HEK293 (cell line): ENCODE data around the gene OVCH1.

Experiments used
- CTCF ChIA-PET: fragments of 350-600 bp; formaldehyde crosslinking; extraction: SDS; loops from one replicate; lab custom pipeline; 2021; ENCODE audit warnings: antibody characterized with exemption; lab: Yijun Ruan, JAX
- POLR2A ChIA-PET: fragments of 300-600 bp; formaldehyde crosslinking; extraction: SDS; loops from one replicate; lab custom pipeline; 2020; ENCODE audit warnings: antibody characterized with exemption, inconsistent platforms; lab: Yijun Ruan, JAX
- H3K27ac ChIP-seq: fragments of 200-500 bp; sonication (Bioruptor generic); 2 replicates; pipeline ENCODE4 v1.5.1; 2014; ENCODE audit warnings: low read depth, low read length, control low read depth, inconsistent platforms; ENCODE audit errors: extremely low read depth
- H3K36me3 ChIP-seq, 2 experiments: fragments of 200-500 bp in 1 of 2; sonication (Bioruptor generic) in 1 of 2; 1 replicate in 1 of 2; 2 replicates in 1 of 2; pipeline ENCODE4 v1.5.1; 2014 to 2017; ENCODE audit warnings: inconsistent platforms in 2 of 2, low read length in 2 of 2; ENCODE audit not compliant: control insufficient read depth in 2 of 2, insufficient read depth in 1 of 2
- H3K4me1 ChIP-seq: fragments of 200-500 bp; sonication (Bioruptor generic); 2 replicates; pipeline ENCODE4 v1.5.1; 2014; ENCODE audit warnings: mild to moderate bottlenecking, low read length, inconsistent platforms; ENCODE audit not compliant: control insufficient read depth, insufficient read depth
- H3K4me3 ChIP-seq: 2 replicates; pipeline ENCODE4 v1.5.1; 2011; ENCODE audit warnings: low read depth, mild to moderate bottlenecking, control low read depth, low read length, moderate library complexity
- H3K9me3 ChIP-seq: fragments of 200-500 bp; sonication (Bioruptor generic); 2 replicates; pipeline ENCODE4 v1.5.1; 2014; ENCODE audit warnings: low read depth, low read length, inconsistent platforms; ENCODE audit not compliant: control insufficient read depth, insufficient read depth
- FEZF1 ChIP-seq: fragments of 450-650 bp; formaldehyde crosslinking; IDR thresholded peaks from 2 replicates; pipeline ENCODE4 v1.5.1; 2016; ENCODE audit warnings: missing biosample characterization, missing genetic modification characterization
- IKZF3 ChIP-seq: fragments of 450-650 bp; IDR thresholded peaks from 2 replicates; pipeline ENCODE4 v1.5.0; 2018; ENCODE audit warnings: missing biosample characterization, mild to moderate bottlenecking, missing genetic modification characterization, moderate library complexity
- OVOL3 ChIP-seq: fragments of 450-650 bp; formaldehyde crosslinking; IDR thresholded peaks from 2 replicates; pipeline ENCODE4 v1.5.1; 2016; ENCODE audit warnings: missing biosample characterization, missing genetic modification characterization
- PATZ1 ChIP-seq: fragments of 450-650 bp; formaldehyde crosslinking; IDR thresholded peaks from 2 replicates; pipeline ENCODE4 v1.5.1; 2016; ENCODE audit warnings: missing biosample characterization, missing genetic modification characterization
- WT1 ChIP-seq: fragments of 450-650 bp; formaldehyde crosslinking; IDR thresholded peaks from 2 replicates; pipeline ENCODE4 v1.5.1; 2016; ENCODE audit warnings: missing biosample characterization, missing genetic modification characterization
- YY1 ChIP-seq: fragments of 450-650 bp; formaldehyde crosslinking; IDR thresholded peaks from 2 replicates; pipeline ENCODE4 v1.5.1; 2018; ENCODE audit warnings: missing biosample characterization, missing genetic modification characterization
- ZBTB20 ChIP-seq: fragments of 450-650 bp; formaldehyde crosslinking; IDR thresholded peaks from 2 replicates; pipeline ENCODE4 v1.5.1; 2016; ENCODE audit warnings: missing biosample characterization, missing genetic modification characterization
- ZBTB26 ChIP-seq: fragments of 450-650 bp; formaldehyde crosslinking; optimal IDR thresholded peaks from 2 replicates; pipeline ENCODE3; 2016; ENCODE audit warnings: missing biosample characterization, mild to moderate bottlenecking, missing genetic modification characterization
- ZEB2 ChIP-seq: fragments of 450-650 bp; formaldehyde crosslinking; IDR thresholded peaks from 2 replicates; pipeline ENCODE4 v1.5.1; 2016; ENCODE audit warnings: missing biosample characterization, missing genetic modification characterization
- ZIC2 ChIP-seq: fragments of 450-650 bp; formaldehyde crosslinking; IDR thresholded peaks from 2 replicates; pipeline ENCODE4 v1.5.1; 2016; ENCODE audit warnings: missing biosample characterization, missing genetic modification characterization
- ZNF223 ChIP-seq: fragments of 450-650 bp; formaldehyde crosslinking; IDR thresholded peaks from 2 replicates; pipeline ENCODE4 v1.5.1; 2016; ENCODE audit warnings: missing biosample characterization, missing genetic modification characterization
- ZNF26 ChIP-seq: fragments of 450-650 bp; formaldehyde crosslinking; IDR thresholded peaks from 2 replicates; pipeline ENCODE4 v1.5.1; 2016; ENCODE audit warnings: missing biosample characterization, missing genetic modification characterization
- ZNF335 ChIP-seq: fragments of 450-650 bp; formaldehyde crosslinking; conservative IDR thresholded peaks from 2 replicates; pipeline ENCODE4 v1.5.1; 2016; ENCODE audit warnings: missing biosample characterization, missing genetic modification characterization
- ZNF394 ChIP-seq: fragments of 450-650 bp; formaldehyde crosslinking; IDR thresholded peaks from 2 replicates; pipeline ENCODE4 v1.5.1; 2016; ENCODE audit warnings: missing biosample characterization, missing genetic modification characterization, mild to moderate bottlenecking, moderate library complexity, borderline replicate concordance
- ZNF692 ChIP-seq: fragments of 450-650 bp; formaldehyde crosslinking; IDR thresholded peaks from 2 replicates; pipeline ENCODE4 v1.5.1; 2016; ENCODE audit warnings: missing biosample characterization, missing genetic modification characterization
- ZNF701 ChIP-seq: fragments of 450-650 bp; formaldehyde crosslinking; IDR thresholded peaks from 2 replicates; pipeline ENCODE4 v1.5.1; 2016; ENCODE audit warnings: missing biosample characterization, missing genetic modification characterization
- ZNF791 ChIP-seq: fragments of 450-650 bp; formaldehyde crosslinking; IDR thresholded peaks from 2 replicates; pipeline ENCODE4 v1.5.1; 2016; ENCODE audit warnings: missing biosample characterization, missing genetic modification characterization
- ZSCAN30 ChIP-seq: fragments of 450-650 bp; IDR thresholded peaks from 2 replicates; pipeline ENCODE4 v1.5.1; 2018; ENCODE audit warnings: missing biosample characterization, mild to moderate bottlenecking, missing genetic modification characterization, moderate library complexity
- TF ChIP-seq, protein P1 (sequence below): fragments of 450-650 bp; formaldehyde crosslinking; conservative IDR thresholded peaks from 2 replicates; pipeline ENCODE4 v1.5.1; 2016; ENCODE audit warnings: low read depth, missing biosample characterization, missing genetic modification characterization
- TF ChIP-seq, protein P2 (sequence below): fragments of 450-650 bp; formaldehyde crosslinking; IDR thresholded peaks from 2 replicates; pipeline ENCODE4 v1.5.1; 2016; ENCODE audit warnings: missing biosample characterization, missing genetic modification characterization
- TF ChIP-seq, protein P3 (sequence below): fragments of 450-650 bp; formaldehyde crosslinking; IDR thresholded peaks from 2 replicates; pipeline ENCODE4 v1.5.1; 2016; ENCODE audit warnings: missing biosample characterization, missing genetic modification characterization, borderline replicate concordance

OVCH1 gene

DNA sequence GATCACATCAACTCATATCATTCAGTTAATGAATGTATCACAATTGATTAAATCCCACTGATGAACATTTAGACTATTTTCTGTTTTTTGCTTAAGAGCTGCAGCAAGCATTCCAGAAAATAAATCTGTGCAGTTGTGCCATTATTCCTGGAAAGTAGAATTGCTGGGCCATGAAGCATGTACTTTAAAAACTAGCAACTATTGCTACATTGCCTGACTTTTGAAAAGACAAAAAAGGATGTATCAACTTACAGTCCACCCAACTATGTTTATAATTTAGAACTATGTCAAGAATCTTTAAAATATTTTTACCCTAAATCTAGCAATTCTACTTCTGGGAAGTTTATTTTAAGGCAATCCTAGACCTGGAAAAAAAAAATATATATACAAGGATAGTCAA is 83.1 kb downstream of the OVCH1 start:
- Histone ChIP-seq H3K4me1 (no peaks in the 10 kb centered on the region), H3K4me3 (no peak overlapping the region), H3K9me3 (no peaks in the 10 kb centered on the region), H3K36me3 (no peaks in the 10 kb centered on the region), H3K27ac (no peak overlapping the region)
- ChIA-PET POLR2A (no interaction called here), CTCF (no interaction called here)
- TF ChIP-seq ZBTB20 (tag by site-specific recombination) (no peak), ZNF394 (tag by site-specific recombination) (no peak), PATZ1 (tag by site-specific recombination) (no peak), YY1 (tag by site-specific recombination) (no peak), OVOL3 (no peak), ZSCAN30 (tag by site-specific recombination) (no peak)
- TF ChIP-seq, protein P1, sequence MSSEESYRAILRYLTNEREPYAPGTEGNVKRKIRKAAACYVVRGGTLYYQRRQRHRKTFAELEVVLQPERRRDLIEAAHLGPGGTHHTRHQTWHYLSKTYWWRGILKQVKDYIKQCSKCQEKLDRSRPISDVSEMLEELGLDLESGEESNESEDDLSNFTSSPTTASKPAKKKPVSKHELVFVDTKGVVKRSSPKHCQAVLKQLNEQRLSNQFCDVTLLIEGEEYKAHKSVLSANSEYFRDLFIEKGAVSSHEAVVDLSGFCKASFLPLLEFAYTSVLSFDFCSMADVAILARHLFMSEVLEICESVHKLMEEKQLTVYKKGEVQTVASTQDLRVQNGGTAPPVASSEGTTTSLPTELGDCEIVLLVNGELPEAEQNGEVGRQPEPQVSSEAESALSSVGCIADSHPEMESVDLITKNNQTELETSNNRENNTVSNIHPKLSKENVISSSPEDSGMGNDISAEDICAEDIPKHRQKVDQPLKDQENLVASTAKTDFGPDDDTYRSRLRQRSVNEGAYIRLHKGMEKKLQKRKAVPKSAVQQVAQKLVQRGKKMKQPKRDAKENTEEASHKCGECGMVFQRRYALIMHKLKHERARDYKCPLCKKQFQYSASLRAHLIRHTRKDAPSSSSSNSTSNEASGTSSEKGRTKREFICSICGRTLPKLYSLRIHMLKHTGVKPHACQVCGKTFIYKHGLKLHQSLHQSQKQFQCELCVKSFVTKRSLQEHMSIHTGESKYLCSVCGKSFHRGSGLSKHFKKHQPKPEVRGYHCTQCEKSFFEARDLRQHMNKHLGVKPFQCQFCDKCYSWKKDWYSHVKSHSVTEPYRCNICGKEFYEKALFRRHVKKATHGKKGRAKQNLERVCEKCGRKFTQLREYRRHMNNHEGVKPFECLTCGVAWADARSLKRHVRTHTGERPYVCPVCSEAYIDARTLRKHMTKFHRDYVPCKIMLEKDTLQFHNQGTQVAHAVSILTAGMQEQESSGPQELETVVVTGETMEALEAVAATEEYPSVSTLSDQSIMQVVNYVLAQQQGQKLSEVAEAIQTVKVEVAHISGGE (tag by site-specific recombination), result no peak

DNA sequence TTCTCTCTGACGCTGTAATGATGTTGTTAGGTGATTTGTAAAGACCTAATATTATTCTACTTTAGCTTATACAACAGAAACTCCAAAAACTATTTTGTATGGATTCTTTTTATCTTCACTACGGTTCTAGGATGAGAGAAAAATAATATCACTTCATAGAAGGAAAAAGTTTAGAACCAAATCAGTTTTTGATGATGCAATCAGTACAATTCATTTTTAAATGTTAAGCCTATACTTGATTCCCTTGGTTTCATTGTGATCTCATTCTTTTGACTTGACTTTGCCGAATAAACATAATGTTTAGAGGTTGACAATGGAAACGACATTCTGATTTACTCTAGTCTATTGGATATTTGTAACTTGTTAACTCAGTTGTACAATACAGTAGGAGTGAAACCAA is 91.9 kb downstream of the OVCH1 start:
- H3K27ac ChIP-seq, result no peak overlapping the region
- POLR2A ChIA-PET, result no interaction called here
- H3K36me3 ChIP-seq, result no peaks in the 10 kb centered on the region
- TF ChIP-seq ZNF692, result no peak
- no peak for TF ChIP-seq WT1 (tag by site-specific recombination)
- no peak for TF ChIP-seq ZIC2 (tag by site-specific recombination)
- no peak for TF ChIP-seq FEZF1 (tag by site-specific recombination)
- TF ChIP-seq ZNF791 (tag by site-specific recombination), result no peak
- TF ChIP-seq, all 188 proteins: peak for 0
- no peaks in the 10 kb centered on the region for H3K4me1 ChIP-seq
- no peaks in the 10 kb centered on the region for H3K9me3 ChIP-seq
- H3K4me3 ChIP-seq, result no peak overlapping the region
- CTCF ChIA-PET, result no interaction called here

GRCh38 chr12:29403991-29404390 is 93.5 kb downstream of the OVCH1 start:
- H3K4me3 ChIP-seq, result no peak overlapping the region
- no peak overlapping the region for H3K27ac ChIP-seq
- no peaks in the 10 kb centered on the region for H3K9me3 ChIP-seq
- CTCF ChIA-PET, result no interaction called here
- no peaks in the 10 kb centered on the region for H3K4me1 ChIP-seq
- no peaks in the 10 kb centered on the region for H3K36me3 ChIP-seq
- POLR2A ChIA-PET, result no interaction called here
- TF ChIP-seq ZNF223 (tag by site-specific recombination) (no peak), ZNF26 (no peak), ZNF335 (tag by site-specific recombination) (no peak), ZBTB26 (no peak), IKZF3 (tag by site-specific recombination) (no peak), ZNF701 (tag by site-specific recombination) (no peak), ZEB2 (tag by site-specific recombination) (no peak)
- TF ChIP-seq, protein P2, sequence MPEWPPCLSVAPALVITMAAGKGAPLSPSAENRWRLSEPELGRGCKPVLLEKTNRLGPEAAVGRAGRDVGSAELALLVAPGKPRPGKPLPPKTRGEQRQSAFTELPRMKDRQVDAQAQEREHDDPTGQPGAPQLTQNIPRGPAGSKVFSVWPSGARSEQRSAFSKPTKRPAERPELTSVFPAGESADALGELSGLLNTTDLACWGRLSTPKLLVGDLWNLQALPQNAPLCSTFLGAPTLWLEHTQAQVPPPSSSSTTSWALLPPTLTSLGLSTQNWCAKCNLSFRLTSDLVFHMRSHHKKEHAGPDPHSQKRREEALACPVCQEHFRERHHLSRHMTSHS (tag by site-specific recombination), result no peak
- TF ChIP-seq, protein P3, sequence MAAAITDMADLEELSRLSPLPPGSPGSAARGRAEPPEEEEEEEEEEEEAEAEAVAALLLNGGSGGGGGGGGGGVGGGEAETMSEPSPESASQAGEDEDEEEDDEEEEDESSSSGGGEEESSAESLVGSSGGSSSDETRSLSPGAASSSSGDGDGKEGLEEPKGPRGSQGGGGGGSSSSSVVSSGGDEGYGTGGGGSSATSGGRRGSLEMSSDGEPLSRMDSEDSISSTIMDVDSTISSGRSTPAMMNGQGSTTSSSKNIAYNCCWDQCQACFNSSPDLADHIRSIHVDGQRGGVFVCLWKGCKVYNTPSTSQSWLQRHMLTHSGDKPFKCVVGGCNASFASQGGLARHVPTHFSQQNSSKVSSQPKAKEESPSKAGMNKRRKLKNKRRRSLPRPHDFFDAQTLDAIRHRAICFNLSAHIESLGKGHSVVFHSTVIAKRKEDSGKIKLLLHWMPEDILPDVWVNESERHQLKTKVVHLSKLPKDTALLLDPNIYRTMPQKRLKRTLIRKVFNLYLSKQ (tag by site-specific recombination), result no peak
